HG03575 (cell line): Measurements from ENCODE around the gene NFATC4.
"Not testable (repeated sequence)": the region's sequence is repeated elsewhere in the genome, so short reads cannot be mapped to it uniquely, and the experiment has no call there.

Source experiments
- ATAC-seq: cut with Tn5 transposase; IDR thresholded peaks from one replicate; pipeline ENCODE4 v1.9.1; 2021; ENCODE audit not compliant: unreplicated experiment, insufficient number of reproducible peaks, low FRiP score; ENCODE audit errors: extremely low read depth

NFATC4 gene

DNA sequence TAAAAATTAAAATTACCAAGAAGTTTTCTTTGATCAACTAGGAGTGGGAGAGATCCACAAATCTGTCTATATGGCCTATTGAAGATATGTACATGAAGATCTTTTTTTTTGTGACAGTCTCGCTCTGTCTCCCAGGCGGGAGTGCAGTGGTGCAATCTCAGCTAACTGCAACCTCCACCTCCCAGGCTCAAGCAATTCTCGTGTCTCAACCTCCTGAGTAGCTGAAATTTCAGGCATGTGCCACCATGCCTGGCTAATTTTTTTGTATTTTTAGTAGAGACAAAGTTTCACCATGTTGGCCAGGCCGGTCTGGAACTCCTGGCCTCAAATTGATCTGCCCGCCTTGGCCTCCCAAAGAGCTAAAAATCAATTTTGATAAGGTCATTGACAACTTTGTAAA is 4.6 kb upstream of the NFATC4 start:
- ATAC-seq = no peak

DNA sequence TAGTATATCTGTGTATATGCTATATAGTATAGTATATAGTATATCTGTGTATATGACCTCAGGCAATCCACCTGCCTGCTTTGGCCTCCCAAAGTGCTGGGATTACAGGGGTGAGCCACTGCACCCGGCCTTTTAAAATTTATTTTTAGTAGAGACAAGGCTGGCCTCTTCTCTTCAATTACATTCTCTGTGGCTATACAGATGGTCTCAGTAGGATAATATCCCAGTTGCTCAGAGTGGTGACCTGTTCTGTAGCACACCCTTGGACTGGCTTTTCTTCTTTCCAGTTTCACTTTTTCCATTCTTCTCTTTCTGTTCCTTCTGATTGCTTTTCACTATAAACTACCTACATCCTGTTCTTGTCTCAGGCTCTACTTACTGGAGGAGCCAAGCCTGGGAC is 3.1 kb upstream of the NFATC4 start:
- ATAC-seq = no peak

- no peak for ATAC-seq
Observed at GRCh38 chr14:24365600-24366412, 2.2 kb upstream of the NFATC4 start.

- no peak for ATAC-seq
Observed at GRCh38 chr14:24366413-24366720, 1.6 kb upstream of the NFATC4 start.

GRCh38 chr14:24366721-24367513 is 1.1 kb upstream of the NFATC4 start:
- ATAC-seq = no peak

DNA sequence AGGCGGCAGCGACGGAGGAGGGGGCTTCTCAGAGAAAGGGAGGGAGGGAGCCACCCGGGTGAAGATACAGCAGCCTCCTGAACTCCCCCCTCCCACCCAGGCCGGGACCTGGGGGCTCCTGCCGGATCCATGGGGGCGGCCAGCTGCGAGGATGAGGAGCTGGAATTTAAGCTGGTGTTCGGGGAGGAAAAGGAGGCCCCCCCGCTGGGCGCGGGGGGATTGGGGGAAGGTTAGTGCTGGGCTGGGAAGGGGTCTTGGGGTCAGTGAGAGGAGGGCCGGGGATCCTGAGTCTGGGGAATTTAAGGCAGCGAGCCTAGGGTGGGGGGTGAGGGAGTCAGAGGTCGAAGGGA is 203 bp downstream of the NFATC4 start:
- no peak for ATAC-seq

DNA sequence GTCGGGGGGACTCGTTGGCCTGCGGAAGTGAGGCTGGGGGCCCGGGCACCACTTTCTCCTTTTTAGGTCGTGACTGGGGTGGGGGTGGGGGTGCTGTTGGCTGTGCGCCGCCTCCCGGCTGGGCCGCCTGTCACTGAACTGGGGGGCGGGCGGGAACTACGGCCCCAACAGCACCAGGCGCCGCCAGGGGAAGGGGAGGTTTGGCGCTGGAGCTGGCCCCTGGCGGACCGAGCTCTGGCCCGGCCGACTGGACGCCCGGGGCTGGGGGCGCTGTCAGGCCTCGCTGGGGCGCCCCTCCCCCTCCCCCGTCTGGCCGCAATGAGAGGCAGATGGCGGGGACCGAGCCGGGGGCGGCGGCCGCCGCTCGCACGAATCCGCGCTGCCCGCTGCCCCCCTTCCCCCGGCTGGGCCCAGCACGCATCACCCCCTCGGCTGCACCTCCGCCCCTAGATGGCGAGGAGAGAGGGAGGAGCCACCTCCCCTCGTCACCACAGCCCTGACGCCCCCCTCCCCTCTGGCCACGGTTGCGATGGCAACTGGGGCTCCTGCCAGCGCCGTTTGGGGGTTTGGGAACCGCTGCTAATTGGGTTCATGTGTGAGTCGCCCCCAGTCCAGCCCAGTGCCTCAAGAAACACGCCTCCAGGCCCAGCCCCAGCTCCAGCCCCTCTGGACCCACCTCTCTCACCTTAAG is 723 bp downstream of the NFATC4 start:
- no peak for ATAC-seq

DNA sequence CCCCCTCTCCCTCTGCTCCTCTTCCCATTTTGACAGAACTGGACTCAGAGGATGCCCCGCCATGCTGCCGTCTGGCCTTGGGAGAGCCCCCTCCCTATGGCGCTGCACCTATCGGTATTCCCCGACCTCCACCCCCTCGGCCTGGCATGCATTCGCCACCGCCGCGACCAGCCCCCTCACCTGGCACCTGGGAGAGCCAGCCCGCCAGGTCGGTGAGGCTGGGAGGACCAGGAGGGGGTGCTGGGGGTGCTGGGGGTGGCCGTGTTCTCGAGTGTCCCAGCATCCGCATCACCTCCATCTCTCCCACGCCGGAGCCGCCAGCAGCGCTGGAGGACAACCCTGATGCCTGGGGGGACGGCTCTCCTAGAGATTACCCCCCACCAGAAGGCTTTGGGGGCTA is 1.5 kb downstream of the NFATC4 start:
- no peak for ATAC-seq

DNA sequence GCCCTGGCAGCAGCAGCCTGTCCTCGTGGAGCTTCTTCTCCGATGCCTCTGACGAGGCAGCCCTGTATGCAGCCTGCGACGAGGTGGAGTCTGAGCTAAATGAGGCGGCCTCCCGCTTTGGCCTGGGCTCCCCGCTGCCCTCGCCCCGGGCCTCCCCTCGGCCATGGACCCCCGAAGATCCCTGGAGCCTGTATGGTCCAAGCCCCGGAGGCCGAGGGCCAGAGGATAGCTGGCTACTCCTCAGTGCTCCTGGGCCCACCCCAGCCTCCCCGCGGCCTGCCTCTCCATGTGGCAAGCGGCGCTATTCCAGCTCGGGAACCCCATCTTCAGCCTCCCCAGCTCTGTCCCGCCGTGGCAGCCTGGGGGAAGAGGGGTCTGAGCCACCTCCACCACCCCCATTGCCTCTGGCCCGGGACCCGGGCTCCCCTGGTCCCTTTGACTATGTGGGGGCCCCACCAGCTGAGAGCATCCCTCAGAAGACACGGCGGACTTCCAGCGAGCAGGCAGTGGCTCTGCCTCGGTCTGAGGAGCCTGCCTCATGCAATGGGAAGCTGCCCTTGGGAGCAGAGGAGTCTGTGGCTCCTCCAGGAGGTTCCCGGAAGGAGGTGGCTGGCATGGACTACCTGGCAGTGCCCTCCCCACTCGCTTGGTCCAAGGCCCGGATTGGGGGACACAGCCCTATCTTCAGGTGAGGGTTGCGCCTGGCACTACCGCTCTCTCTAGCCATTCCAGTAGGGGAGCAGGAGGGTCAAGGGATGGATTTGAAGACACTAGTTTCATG is 2.1 kb downstream of the NFATC4 start:
- no peak for ATAC-seq

DNA sequence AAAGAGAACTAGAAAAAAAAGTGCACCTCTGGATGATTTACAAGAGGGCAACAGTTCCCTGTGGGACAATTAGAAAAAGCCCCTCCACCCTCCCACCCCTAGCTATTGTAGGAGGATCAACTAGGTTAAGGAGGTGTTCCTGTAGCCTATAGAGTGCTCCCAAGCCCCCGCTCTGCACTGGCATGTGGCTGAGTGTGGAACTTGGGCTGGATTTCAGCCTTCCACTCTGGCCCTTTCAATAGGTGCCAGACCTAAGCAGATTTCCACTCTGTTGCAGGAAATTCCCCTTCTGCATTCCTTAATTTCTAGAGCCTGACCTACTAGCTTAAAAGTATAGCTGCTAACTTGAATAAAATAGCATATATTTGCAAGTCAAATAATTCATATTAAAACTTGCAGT is 2.8 kb downstream of the NFATC4 start:
- ATAC-seq = no peak

GRCh38 chr14:24371605-24372004 is 3.6 kb downstream of the NFATC4 start:
- ATAC-seq = not testable (repeated sequence)

DNA sequence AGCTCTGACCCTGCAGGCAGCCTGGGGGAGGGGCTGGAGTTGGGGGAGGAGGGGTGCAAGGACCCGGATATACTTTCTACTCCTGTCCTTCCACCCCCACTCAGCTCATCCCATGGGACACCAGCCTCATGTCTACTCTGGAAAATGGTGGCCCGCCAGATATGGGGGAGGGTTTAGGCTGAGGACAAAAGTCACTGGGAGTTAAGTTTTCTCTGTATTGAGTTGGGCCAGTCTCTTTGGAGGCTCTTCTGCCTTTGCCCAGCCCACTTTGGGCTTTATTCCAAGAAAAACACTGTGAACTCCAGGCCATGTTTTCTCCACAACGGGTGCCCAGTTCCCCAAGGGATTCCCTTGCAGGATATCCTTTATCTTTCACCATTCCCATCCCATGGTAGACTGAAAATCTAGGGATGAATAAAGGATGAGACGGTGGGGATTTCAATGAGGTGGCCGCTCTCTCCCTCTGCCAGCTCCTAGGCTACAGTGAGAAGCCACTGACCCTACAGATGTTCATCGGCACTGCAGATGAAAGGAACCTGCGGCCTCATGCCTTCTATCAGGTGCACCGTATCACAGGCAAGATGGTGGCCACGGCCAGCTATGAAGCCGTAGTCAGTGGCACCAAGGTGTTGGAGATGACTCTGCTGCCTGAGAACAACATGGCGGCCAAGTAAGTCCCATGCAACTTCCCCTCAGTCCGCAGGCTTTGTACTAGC is 4.9 kb downstream of the NFATC4 start:
- ATAC-seq = no peak

DNA sequence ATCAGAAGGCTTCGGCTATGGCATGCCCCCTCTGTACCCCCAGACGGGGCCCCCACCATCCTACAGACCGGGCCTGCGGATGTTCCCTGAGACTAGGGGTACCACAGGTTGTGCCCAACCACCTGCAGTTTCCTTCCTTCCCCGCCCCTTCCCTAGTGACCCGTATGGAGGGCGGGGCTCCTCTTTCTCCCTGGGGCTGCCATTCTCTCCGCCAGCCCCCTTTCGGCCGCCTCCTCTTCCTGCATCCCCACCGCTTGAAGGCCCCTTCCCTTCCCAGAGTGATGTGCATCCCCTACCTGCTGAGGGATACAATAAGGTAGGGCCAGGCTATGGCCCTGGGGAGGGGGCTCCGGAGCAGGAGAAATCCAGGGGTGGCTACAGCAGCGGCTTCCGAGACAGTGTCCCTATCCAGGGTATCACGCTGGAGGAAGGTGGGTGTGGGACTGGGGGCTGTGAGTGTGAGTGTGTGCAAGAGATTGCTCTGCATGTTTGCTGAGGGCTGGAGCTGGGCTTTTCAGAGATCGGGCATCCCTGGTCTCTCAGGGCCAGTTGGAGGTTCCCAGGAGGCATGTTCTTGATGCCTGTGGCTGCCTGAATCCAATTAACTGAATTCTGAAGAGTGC is 8.6 kb downstream of the NFATC4 start:
- ATAC-seq = no peak

GRCh38 chr14:24377126-24377525 is 9.1 kb downstream of the NFATC4 start:
- no peak for ATAC-seq

GRCh38 chr14:24377657-24378056 is 9.7 kb downstream of the NFATC4 start:
- ATAC-seq = no peak

- ATAC-seq = no peak
Observed at GRCh38 chr14:24378327-24378726, 10.3 kb downstream of the NFATC4 start.

GRCh38 chr14:24378981-24379906 is 11.3 kb downstream of the NFATC4 start:
- ATAC-seq = no peak
